ENCODE measurements around the gene EFNB3. TPM values are rescaled to one million over a fixed set of nuclear protein-coding genes. Genes with fewer than 3 reads are reported as not detected.

The EFNB3 gene
- total RNA-seq, 2 experiments from 2014 or later, result 0.15 TPM; not detected in 1

DNA sequence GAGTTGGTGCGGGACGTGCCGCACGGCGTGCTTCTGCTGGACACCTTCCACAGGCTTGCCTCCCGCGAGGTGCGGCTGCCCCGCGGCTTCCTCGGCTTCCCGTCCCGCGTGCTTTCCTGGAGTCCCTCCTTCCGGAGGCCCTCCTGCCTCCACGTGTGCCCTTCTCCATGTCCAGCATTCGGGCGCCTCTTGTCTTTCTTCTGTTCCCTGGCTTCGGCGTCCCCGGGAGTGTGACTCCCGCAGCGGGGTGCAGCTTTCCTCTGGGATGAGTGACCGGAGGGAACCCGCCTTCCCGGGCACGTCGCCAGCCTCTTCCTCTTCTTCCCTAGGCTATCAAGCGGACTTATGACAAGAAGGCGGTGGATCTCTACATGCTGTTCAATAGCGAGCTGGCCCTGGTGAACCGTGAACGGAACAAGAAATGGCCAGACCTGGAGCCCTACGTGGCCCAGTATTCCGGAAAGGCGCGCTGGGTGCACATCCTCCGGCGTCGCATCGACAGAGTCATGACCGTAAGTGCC, 35.5 kb downstream of the EFNB3 start:
- no peak overlapping the region for H3K27ac ChIP-seq (ENCODE audit: low read depth, low read length, poor library complexity, severe bottlenecking)
- no peak for TF ChIP-seq CTCF (conservative IDR thresholded peaks at IDR 0.05; ENCODE audit: low read length)
- no peak for TF ChIP-seq EZH2phosphoT487 (IDR thresholded peaks at IDR 0.05; ENCODE audit: borderline replicate concordance, low read depth, low read length)
- H3K4me1 ChIP-seq (ENCODE audit: insufficient read depth, low read length, poor library complexity, severe bottlenecking), result no peaks in the 10 kb centered on the region
- no peak overlapping the region for H3K4me3 ChIP-seq (ENCODE audit: low read depth, low read length, poor library complexity, severe bottlenecking)
- no TSS peak for BruUV-seq (replicated peaks)
- no peak overlapping the region for H3K4me2 ChIP-seq (ENCODE audit: low read length)
- intact Hi-C loops (cut with micrococcal nuclease; ENCODE audit: unreplicated experiment), result loop anchor here (5.0 to 10.0 kb wide), 3 partner anchors 74 to 302 kb away; no protein-coding TSS in a partner anchor
- H4K20me1 ChIP-seq (ENCODE audit: insufficient read depth, low read length), result no peaks in the 10 kb centered on the region
- CTCF ChIA-PET (ENCODE audit: unreplicated experiment), result no interaction called here
- DNase-seq (ENCODE audit: low spot score), result no peak
- no peaks in the 10 kb centered on the region for H3K79me2 ChIP-seq (ENCODE audit: insufficient read depth, low read depth, low read length)
- no peak overlapping the region for H2AFZ ChIP-seq (ENCODE audit: low read length)
- H3K36me3 ChIP-seq (ENCODE audit: insufficient read depth, low read length), result no peaks in the 10 kb centered on the region
- POLR2A ChIA-PET, result no interaction called here
- no peaks in the 10 kb centered on the region for H3K9me3 ChIP-seq (ENCODE audit: low read length)
- H3K9me2 ChIP-seq (ENCODE audit: insufficient read depth, low read length), result no peaks in the 10 kb centered on the region

DNA sequence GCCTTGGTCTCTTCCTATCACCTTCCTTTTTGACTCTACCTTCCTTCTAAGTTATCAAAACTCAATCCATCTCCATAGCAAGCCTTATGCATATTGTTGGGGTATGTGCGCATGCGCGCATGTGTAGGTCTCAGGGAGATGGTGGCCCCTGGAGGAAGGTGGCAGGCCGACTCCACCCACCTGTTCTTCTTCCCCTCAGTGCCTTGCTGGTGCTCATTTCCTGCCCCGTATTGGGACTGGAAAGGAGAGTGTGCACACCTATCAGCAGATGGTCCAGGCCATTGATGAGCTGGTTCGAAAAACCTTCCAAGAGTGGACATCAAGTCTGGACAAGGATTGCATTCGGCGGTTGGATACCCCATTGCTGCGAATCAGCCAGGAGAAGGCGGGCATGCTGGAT, 37.7 kb downstream of the EFNB3 start:
- H3K79me2 ChIP-seq (ENCODE audit: insufficient read depth, low read depth, low read length), result no peaks in the 10 kb centered on the region
- no peak overlapping the region for H3K4me3 ChIP-seq (ENCODE audit: low read depth, low read length, poor library complexity, severe bottlenecking)
- no peak overlapping the region for H3K27ac ChIP-seq (ENCODE audit: low read depth, low read length, poor library complexity, severe bottlenecking)
- no peak overlapping the region for H3K4me2 ChIP-seq (ENCODE audit: low read length)
- H4K20me1 ChIP-seq (ENCODE audit: insufficient read depth, low read length), result no peaks in the 10 kb centered on the region
- no peak for DNase-seq (ENCODE audit: low spot score)
- no peak for TF ChIP-seq EZH2phosphoT487 (IDR thresholded peaks at IDR 0.05; ENCODE audit: borderline replicate concordance, low read depth, low read length)
- TF ChIP-seq CTCF (conservative IDR thresholded peaks at IDR 0.05; ENCODE audit: low read length), result no peak
- no TSS peak for BruUV-seq (replicated peaks)
- no peaks in the 10 kb centered on the region for H3K36me3 ChIP-seq (ENCODE audit: insufficient read depth, low read length)
- no peak overlapping the region for H2AFZ ChIP-seq (ENCODE audit: low read length)
- ChIA-PET CTCF (ENCODE audit: unreplicated experiment) (interaction anchor here (0.6 to 0.7 kb wide), 3 partner anchors 43 to 246 kb away, joined by 6 to 11 read pairs (median 7); partner anchors contain the start of gene TP53), POLR2A (interaction anchor here (0.7 kb wide), 1 partner anchor 126 kb away, joined by 3 read pairs; no protein-coding TSS in a partner anchor)
- no peaks in the 10 kb centered on the region for H3K4me1 ChIP-seq (ENCODE audit: insufficient read depth, low read length, poor library complexity, severe bottlenecking)
- no peaks in the 10 kb centered on the region for H3K9me2 ChIP-seq (ENCODE audit: insufficient read depth, low read length)
- H3K9me3 ChIP-seq (ENCODE audit: low read length), result no peaks in the 10 kb centered on the region
- intact Hi-C loops (cut with micrococcal nuclease; ENCODE audit: unreplicated experiment), result loop anchor here (1.0 to 10.0 kb wide), 4 partner anchors 72 to 300 kb away; no protein-coding TSS in a partner anchor

DNA sequence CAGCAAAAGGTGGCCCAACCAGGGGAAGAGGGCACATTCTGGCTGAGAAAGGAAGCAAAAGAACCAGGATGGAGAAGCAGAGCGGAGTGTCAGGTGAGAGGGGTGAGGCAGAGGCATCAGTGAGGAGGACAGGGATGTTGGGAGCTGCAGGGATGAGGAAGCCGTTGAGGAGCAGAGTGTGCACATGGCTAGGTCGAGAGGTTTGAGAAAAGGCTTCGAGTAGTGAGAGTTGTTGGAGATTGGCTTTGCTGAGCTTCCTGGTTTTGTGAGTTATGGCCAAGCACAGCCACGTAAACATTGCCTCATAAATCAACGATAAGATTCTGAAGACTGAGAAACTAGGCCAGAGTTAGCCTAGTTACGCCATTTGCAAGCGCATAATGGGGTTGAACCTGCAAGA, 39.4 kb downstream of the EFNB3 start:
- intact Hi-C loops (cut with micrococcal nuclease; ENCODE audit: unreplicated experiment), result loop anchor here (5.0 to 10.0 kb wide), 3 partner anchors 70 to 298 kb away; no protein-coding TSS in a partner anchor
- Histone ChIP-seq H3K9me2 (ENCODE audit: insufficient read depth, low read length) (no peaks in the 10 kb centered on the region), H3K36me3 (ENCODE audit: insufficient read depth, low read length) (no peaks in the 10 kb centered on the region), H3K27ac (ENCODE audit: low read depth, low read length, poor library complexity, severe bottlenecking) (no peak overlapping the region), H3K9me3 (ENCODE audit: low read length) (no peaks in the 10 kb centered on the region), H3K4me1 (ENCODE audit: insufficient read depth, low read length, poor library complexity, severe bottlenecking) (no peaks in the 10 kb centered on the region), H3K79me2 (ENCODE audit: insufficient read depth, low read depth, low read length) (no peaks in the 10 kb centered on the region), H3K4me3 (ENCODE audit: low read depth, low read length, poor library complexity, severe bottlenecking) (no peak overlapping the region), H3K4me2 (ENCODE audit: low read length) (no peak overlapping the region), H2AFZ (ENCODE audit: low read length) (no peak overlapping the region), H4K20me1 (ENCODE audit: insufficient read depth, low read length) (no peaks in the 10 kb centered on the region)
- BruUV-seq (replicated peaks), result no TSS peak
- DNase-seq (ENCODE audit: low spot score), result no peak
- TF ChIP-seq CTCF (conservative IDR thresholded peaks at IDR 0.05; ENCODE audit: low read length) (no peak), EZH2phosphoT487 (IDR thresholded peaks at IDR 0.05; ENCODE audit: borderline replicate concordance, low read depth, low read length) (no peak)
- CTCF ChIA-PET (ENCODE audit: unreplicated experiment), result interaction anchor here (0.6 to 0.9 kb wide), 2 partner anchors 82 to 113 kb away, joined by 3 to 4 read pairs; partner anchors contain the start of genes CYB5D1 and NAA38
- POLR2A ChIA-PET, result interaction anchor here (0.6 kb wide), 1 partner anchor 121 kb away, joined by 3 read pairs; no protein-coding TSS in a partner anchor

Data from OCI-LY7 (cell line).